Lung (tissue), 12 donors: ENCODE measurements around the gene CTRB1. TPM values are rescaled to one million over a fixed set of nuclear protein-coding genes. Genes with fewer than 3 reads are reported as not detected.

ENCODE experiments used
- ATAC-seq: fragments of 200-7000 bp; cut with Tn5 transposase; one replicate; pipeline ENCODE4 v1.9.1; 2020; ENCODE audit warnings: moderate number of reproducible peaks; ENCODE audit not compliant: insufficient read depth, low FRiP score
- DNase-seq, 3 donors: peaks; one replicate each; pipeline ENCODE4 v3.0.0-alpha.2; 2013 to 2017
- H3K27ac ChIP-seq, 2 donors: one replicate each; pipeline ENCODE4 v1.5.1; 2013; ENCODE audit warnings: mild to moderate bottlenecking in 2 of 2, moderate library complexity in 2 of 2, control low read depth in 1 of 2, inconsistent platforms in 1 of 2, low read depth in 1 of 2, low read length in 1 of 2
- H3K27me3 ChIP-seq, 3 donors: one replicate each; pipeline ENCODE4 v1.5.1; 2013; ENCODE audit warnings: low read length in 2 of 3; ENCODE audit not compliant: control insufficient read depth in 3 of 3, insufficient read depth in 3 of 3
- H3K36me3 ChIP-seq, 4 donors: one replicate each; pipeline ENCODE4 v1.5.1; 2013; ENCODE audit warnings: low read length in 4 of 4, mild to moderate bottlenecking in 1 of 4, moderate library complexity in 1 of 4; ENCODE audit not compliant: control insufficient read depth in 4 of 4, insufficient read depth in 4 of 4
- H3K4me1 ChIP-seq, 5 donors: one replicate each; pipeline ENCODE4 v1.5.1; 2013; ENCODE audit warnings: low read length in 5 of 5, mild to moderate bottlenecking in 2 of 5, moderate library complexity in 1 of 5; ENCODE audit not compliant: control insufficient read depth in 5 of 5, insufficient read depth in 5 of 5
- H3K4me3 ChIP-seq: one replicate; pipeline ENCODE4 v1.5.1; 2013; ENCODE audit warnings: mild to moderate bottlenecking, control low read depth, moderate library complexity
- H3K9ac ChIP-seq, 2 donors: one replicate each; pipeline ENCODE4 v1.5.1; 2013; ENCODE audit warnings: low read length in 2 of 2, control low read depth in 1 of 2; ENCODE audit not compliant: insufficient read depth in 1 of 2
- H3K9me3 ChIP-seq, 4 donors: one replicate each; pipeline ENCODE4 v1.5.1; 2013; ENCODE audit warnings: low read length in 3 of 4, mild to moderate bottlenecking in 1 of 4, moderate library complexity in 1 of 4; ENCODE audit not compliant: control insufficient read depth in 4 of 4, insufficient read depth in 3 of 4
- WGBS, 2 donors: extraction: QIAGEN DNeasy Blood & Tissue Kit; methylation state at CpG; one replicate each; pipeline ENCODE4 v1.1.7; 2013; 5-methylcytosine and 5-hydroxymethylcytosine counted together
- polyA plus RNA-seq, 2 donors: library from polyadenylated mRNA; stranded (reverse); fragments of 200-250 nt; gene quantifications; one replicate each; pipeline ENCODE4 v1.2.1, GENCODE V29; 2013
- total RNA-seq, 2 donors: library from RNA; depleted of rRNA in 1 of 2; stranded (reverse); fragments of >200 nt in 1 of 2; gene quantifications; one replicate each; pipeline ENCODE4 v1.2.1, GENCODE V29; 2014 to 2021
- TF ChIP-seq, protein P1 (sequence below): IDR thresholded peaks from 2 replicates; pipeline ENCODE4 v1.5.1; 2012; ENCODE audit warnings: mild to moderate bottlenecking; ENCODE audit errors: control extremely low read depth, extremely low read depth
- donor health status: control.
- donor health status: control.
- donor health status: Bipolar disorder and iron deficiency.
- donor health status: healthy.
- donor health status: DM: yes; HTN: yes; CAD: no.

CTRB1 gene
- total and polyA plus RNA-seq, 4 donors, result 0.33 to 6.5 (median 0.97) TPM; not detected in 1

DNA sequence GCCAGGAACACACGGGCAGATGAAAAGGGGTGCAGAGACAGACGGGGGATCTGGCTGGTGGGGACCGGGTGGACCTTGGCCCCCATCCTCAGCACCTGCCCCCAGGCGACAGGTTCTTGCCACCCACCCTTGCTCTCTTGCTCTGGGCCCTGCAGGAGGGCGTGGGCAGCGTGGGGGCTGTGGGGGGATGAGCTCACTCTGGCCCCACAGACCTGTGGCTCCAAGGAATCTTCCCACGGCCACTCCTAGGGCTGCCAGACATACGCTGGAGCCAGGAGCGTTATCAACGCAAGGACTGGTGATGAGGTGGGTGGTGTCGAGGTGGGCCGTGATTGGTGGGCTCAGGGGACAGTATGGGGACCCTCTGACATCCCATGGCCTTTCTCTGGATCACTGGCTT, 6.3 kb downstream of the CTRB1 start:
- Histone ChIP-seq H3K36me3 (peaks cover 0 to 24% (median 8%) of the 10 kb centered on the region in 4 donors), H3K9ac (no peak overlapping the region), H3K4me3 (no peak overlapping the region), H3K9me3 (no peaks in the 10 kb centered on the region), H3K4me1 (peaks cover 0 to 3% (median 0%) of the 10 kb centered on the region in 5 donors), H3K27ac (no peak overlapping the region), H3K27me3 (no peaks in the 10 kb centered on the region)
- ATAC-seq (no peak), DNase-seq (no peak)
- TF ChIP-seq, protein P1, sequence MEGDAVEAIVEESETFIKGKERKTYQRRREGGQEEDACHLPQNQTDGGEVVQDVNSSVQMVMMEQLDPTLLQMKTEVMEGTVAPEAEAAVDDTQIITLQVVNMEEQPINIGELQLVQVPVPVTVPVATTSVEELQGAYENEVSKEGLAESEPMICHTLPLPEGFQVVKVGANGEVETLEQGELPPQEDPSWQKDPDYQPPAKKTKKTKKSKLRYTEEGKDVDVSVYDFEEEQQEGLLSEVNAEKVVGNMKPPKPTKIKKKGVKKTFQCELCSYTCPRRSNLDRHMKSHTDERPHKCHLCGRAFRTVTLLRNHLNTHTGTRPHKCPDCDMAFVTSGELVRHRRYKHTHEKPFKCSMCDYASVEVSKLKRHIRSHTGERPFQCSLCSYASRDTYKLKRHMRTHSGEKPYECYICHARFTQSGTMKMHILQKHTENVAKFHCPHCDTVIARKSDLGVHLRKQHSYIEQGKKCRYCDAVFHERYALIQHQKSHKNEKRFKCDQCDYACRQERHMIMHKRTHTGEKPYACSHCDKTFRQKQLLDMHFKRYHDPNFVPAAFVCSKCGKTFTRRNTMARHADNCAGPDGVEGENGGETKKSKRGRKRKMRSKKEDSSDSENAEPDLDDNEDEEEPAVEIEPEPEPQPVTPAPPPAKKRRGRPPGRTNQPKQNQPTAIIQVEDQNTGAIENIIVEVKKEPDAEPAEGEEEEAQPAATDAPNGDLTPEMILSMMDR, result no peak
- whole genome bisulfite sequencing, 2 donors, result 62 to 79% methylated on average over 12 of the region's 12 CpGs

DNA sequence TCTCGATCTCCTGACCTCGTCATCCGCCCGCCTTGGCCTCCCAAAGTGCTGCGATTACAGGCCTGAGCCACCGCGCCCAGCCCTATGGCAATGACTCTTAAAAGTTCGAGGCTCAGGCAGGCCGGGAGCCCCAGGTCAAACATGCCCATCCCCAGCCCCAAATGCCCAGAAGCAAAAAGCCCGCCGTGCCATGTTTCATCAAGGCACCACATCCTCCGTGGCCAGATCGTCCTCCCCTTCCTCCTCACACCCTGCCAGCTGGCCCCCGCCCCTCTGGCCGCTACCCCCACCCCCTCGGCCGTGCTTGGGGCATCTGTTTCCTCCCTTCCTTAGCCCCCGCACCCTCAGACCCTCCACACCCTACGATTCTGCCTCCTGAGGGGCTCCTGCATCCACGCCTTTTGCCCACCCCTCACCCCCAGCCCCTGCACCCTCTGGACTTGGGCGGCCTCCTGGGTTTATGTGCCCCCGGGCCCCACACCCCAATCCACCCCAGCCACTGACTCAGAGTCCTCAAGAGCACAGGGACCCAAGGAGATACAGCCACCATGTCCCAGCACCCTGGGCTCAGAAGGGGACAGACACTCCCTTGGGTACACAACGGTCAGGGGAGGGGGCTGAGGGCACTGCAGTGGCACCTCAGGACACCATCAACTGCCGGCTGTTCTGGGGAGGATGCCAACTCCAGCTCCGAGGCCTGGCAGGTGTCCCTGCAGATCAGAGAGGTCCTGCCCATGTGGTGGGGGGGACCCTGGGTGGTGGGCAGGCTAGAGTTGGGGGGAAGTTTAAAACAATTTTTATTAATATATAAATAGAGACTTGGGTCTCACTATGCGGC, 7.1 kb downstream of the CTRB1 start:
- Histone ChIP-seq H3K27ac (no peak overlapping the region), H3K36me3 (peaks cover 0 to 27% (median 8%) of the 10 kb centered on the region in 4 donors), H3K27me3 (no peaks in the 10 kb centered on the region), H3K9me3 (no peaks in the 10 kb centered on the region), H3K4me1 (peaks cover 0 to 3% (median 0%) of the 10 kb centered on the region in 5 donors), H3K9ac (no peak overlapping the region), H3K4me3 (no peak overlapping the region)
- TF ChIP-seq, protein P1, result no peak
- no peak for ATAC-seq
- WGBS, 2 donors, result 65 to 74% methylated on average over 26 of the region's 26 CpGs
- DNase-seq, result no peak

DNA sequence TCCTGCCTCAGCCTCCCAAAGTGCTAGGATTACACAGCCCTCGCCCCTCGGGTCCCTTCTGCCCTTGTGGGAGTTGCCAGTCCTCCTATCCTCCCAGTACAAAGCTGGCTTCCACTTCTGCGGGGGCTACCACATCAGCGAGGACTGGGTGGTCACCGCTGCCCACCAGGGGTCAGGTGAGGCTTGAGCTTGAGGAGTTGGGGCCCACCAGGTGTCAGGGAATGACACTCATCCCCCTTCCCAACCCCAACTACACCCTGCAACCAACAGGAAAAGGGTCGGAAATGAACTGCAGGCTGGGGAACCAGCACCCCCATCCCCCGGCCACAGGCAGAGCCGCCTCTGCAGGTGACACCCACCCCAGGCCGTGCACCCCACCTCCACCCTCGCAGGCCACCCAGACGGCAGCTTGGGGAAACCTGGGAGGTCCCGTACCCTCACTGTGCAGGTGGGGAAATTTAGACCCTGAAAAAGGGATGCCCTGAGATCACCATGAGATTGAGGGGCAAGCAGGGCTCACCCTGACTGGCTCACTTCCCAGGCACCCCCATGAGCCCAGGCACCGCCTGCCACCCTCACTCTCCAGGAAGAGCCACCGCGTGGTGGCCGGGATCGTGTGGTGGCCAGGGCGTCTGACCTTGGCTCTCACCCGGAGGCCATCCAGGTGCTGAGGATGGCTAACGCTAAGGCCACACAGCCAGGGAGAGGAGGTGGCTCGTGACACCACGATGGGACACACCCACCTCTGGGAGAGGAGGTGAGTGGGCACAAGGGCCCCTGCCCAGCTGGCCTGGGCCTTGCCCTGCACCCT, 8.0 kb downstream of the CTRB1 start:
- DNase-seq (no peak), ATAC-seq (no peak)
- Histone ChIP-seq H3K36me3 (peaks cover 5 to 27% (median 8%) of the 10 kb centered on the region in 4 donors), H3K27ac (no peak overlapping the region), H3K9me3 (no peaks in the 10 kb centered on the region), H3K4me1 (peaks cover 0 to 3% (median 0%) of the 10 kb centered on the region in 5 donors), H3K27me3 (no peaks in the 10 kb centered on the region), H3K4me3 (no peak overlapping the region), H3K9ac (no peak overlapping the region)
- WGBS, 2 donors, result 65 to 77% methylated on average over 22 of the region's 22 CpGs
- TF ChIP-seq, protein P1, result no peak
